Panc1 (cell line): ENCODE measurements around the gene ME1. TPM values are rescaled to one million over a fixed set of nuclear protein-coding genes. Genes with fewer than 3 reads are reported as not detected.

Source experiments
- ATAC-seq: fragments of 200-7000 bp; cut with Tn5 transposase; 2 replicates; pipeline ENCODE4 v1.9.1; 2020; ENCODE audit warnings: mild to moderate bottlenecking, moderate library complexity
- BruUV-seq: library from RNA; stranded (reverse); fragments of 400-500 nt; replicated peaks from 2 replicates; lab custom pipeline; 2021; lab: Mats Ljungman, UMichigan
- CTCF ChIA-PET: fragments of 300-600 bp; sonication (Branson Sonifier 250); formaldehyde crosslinking; loops from one replicate; lab custom pipeline; 2022; ENCODE audit warnings: antibody characterized with exemption; lab: Charles Lee
- POLR2A ChIA-PET: fragments of 300-600 bp; sonication (Branson Sonifier 250); formaldehyde crosslinking; loops from one replicate; lab custom pipeline; 2022; ENCODE audit warnings: antibody characterized with exemption; lab: Charles Lee
- DNase-seq: peaks from one replicate; pipeline ENCODE4 v3.0.0-alpha.2; 2010; ENCODE audit warnings: low read depth, low spot score
- H3K27ac ChIP-seq: 2 replicates; pipeline ENCODE4 v1.5.1; 2011; ENCODE audit warnings: mild to moderate bottlenecking, low read length, inconsistent platforms
- H3K27me3 ChIP-seq: fragments of 200-500 bp; sonication (Bioruptor generic); 2 replicates; pipeline ENCODE4 v1.6.0; 2014; ENCODE audit warnings: low read length, inconsistent platforms; ENCODE audit not compliant: control insufficient read depth, insufficient read depth
- H3K36me3 ChIP-seq: fragments of 200-500 bp; sonication (Bioruptor generic); 2 replicates; pipeline ENCODE4 v1.5.1; 2014; ENCODE audit warnings: inconsistent platforms, mild to moderate bottlenecking, low read length, moderate library complexity; ENCODE audit not compliant: control insufficient read depth, insufficient read depth
- H3K4me1 ChIP-seq: 2 replicates; pipeline ENCODE4 v1.5.1; 2011; ENCODE audit warnings: inconsistent platforms, mild to moderate bottlenecking, low read length, moderate library complexity; ENCODE audit not compliant: control insufficient read depth, insufficient read depth
- H3K4me3 ChIP-seq, 2 experiments: 2 replicates each; pipeline ENCODE4 v1.5.1; 2011 to 2012; ENCODE audit warnings: low read depth in 2 of 2, low read length in 2 of 2, mild to moderate bottlenecking in 2 of 2, inconsistent platforms in 1 of 2, moderate library complexity in 1 of 2
- H3K9me3 ChIP-seq: fragments of 200-500 bp; sonication (Bioruptor generic); 2 replicates; pipeline ENCODE4 v1.5.1; 2014; ENCODE audit warnings: low read depth, mild to moderate bottlenecking, inconsistent platforms, low read length, moderate library complexity; ENCODE audit not compliant: control insufficient read depth, insufficient read depth
- CTCF ChIP-seq: fragments of 450-650 bp; IDR thresholded peaks from 2 replicates; pipeline ENCODE4 v1.5.1; 2017; ENCODE audit warnings: mild to moderate bottlenecking
- POLR2AphosphoS5 ChIP-seq: IDR thresholded peaks from 2 replicates; pipeline ENCODE4 v1.6.1; 2012; ENCODE audit warnings: mild to moderate bottlenecking, low read depth, low read length, moderate library complexity
- REST ChIP-seq, 2 experiments: IDR thresholded peaks; 2 replicates each; pipeline ENCODE4 v1.6.1; 2011 to 2012; ENCODE audit warnings: low read depth in 2 of 2, control low read depth in 1 of 2, low read length in 1 of 2, mild to moderate bottlenecking in 1 of 2, moderate library complexity in 1 of 2; ENCODE audit not compliant: insufficient read depth in 1 of 2
- SIN3A ChIP-seq: IDR thresholded peaks from 2 replicates; pipeline ENCODE4 v1.6.1; 2012; ENCODE audit warnings: low read depth, mild to moderate bottlenecking, low read length, moderate library complexity, borderline replicate concordance; ENCODE audit not compliant: insufficient read depth
- TCF7L2 ChIP-seq: IDR thresholded peaks from 2 replicates; pipeline ENCODE4 v1.6.1; 2011; ENCODE audit warnings: mild to moderate bottlenecking, low read depth, low read length, inconsistent platforms
- in situ Hi-C: cut with HindIII; loops from 2 replicates; pipeline ENCODE4 v1.10.0; 2016; ENCODE audit warnings: low sequenced_read_pairs, low pct_unique_long_range_greater_than_20kb
- intact Hi-C: fragments of 100-400 bp; cut with micrococcal nuclease; formaldehyde crosslinking; loops from one replicate; pipeline ENCODE4 v1.10.0; 2022; ENCODE audit not compliant: unreplicated experiment
- total RNA-seq: library from RNA; stranded (reverse); gene quantifications from one replicate; pipeline ENCODE4 v1.2.1, GENCODE V29; 2021; ENCODE audit not compliant: unreplicated experiment

Gene ME1
- total RNA-seq, 1 experiment from 2014 or later: 19.7 TPM

GRCh38 chr6:83429857-83430610, 817 bp downstream of the ME1 start:
- ChIA-PET CTCF (no interaction called here), POLR2A (no interaction called here)
- DNase-seq (no peak), ATAC-seq (peak; percentile 67)
- H3K4me3 ChIP-seq: peak overlapping the region; percentile 60 to 66
- peak overlapping the region; percentile 84 for H3K27ac ChIP-seq
- H3K4me1 ChIP-seq: peaks cover 9% of the 10 kb centered on the region; the same call in 1 of the 2 replicates
- H3K27me3 ChIP-seq: no peaks in the 10 kb centered on the region
- intact Hi-C loops (no loop called here), in situ Hi-C loops (no loop called here)
- TSS peak; percentile 53 for BruUV-seq
- H3K9me3 ChIP-seq: peaks cover 8% of the 10 kb centered on the region; the same call in 1 of the 2 replicates
- H3K36me3 ChIP-seq: no peaks in the 10 kb centered on the region
- no peak for TF ChIP-seq SIN3A

GRCh38 chr6:83429269-83429668, 1.6 kb downstream of the ME1 start:
- no peak for DNase-seq

More at GRCh38 chr6:83429269-83429668, 1.6 kb downstream of the ME1 start:
- peaks cover 9% of the 10 kb centered on the region; the same call in 1 of the 2 replicates for H3K4me1 ChIP-seq
- no TSS peak for BruUV-seq
- no peak for TF ChIP-seq REST (IDR thresholded peaks at IDR 0.05; ENCODE audit: insufficient read depth in 1 of 2, low read depth in 2 of 2, low read length in 1 of 2)
- TF ChIP-seq SIN3A: no peak
- no peak for TF ChIP-seq CTCF
- TF ChIP-seq TCF7L2: no peak
- no peak for TF ChIP-seq POLR2AphosphoS5
- peak overlapping the region; percentile 60 to 66; a peak in 3 of 4 replicates for H3K4me3 ChIP-seq
- no peak for ATAC-seq
- H3K9me3 ChIP-seq: peaks cover 8% of the 10 kb centered on the region; the same call in 1 of the 2 replicates
- ChIA-PET CTCF (no interaction called here), POLR2A (no interaction called here)
- H3K27me3 ChIP-seq: no peaks in the 10 kb centered on the region
- intact Hi-C loops (no loop called here), in situ Hi-C loops (no loop called here)
- H3K36me3 ChIP-seq: no peaks in the 10 kb centered on the region
- peak overlapping the region; percentile 84; the same call in 1 of the 2 replicates for H3K27ac ChIP-seq
